WTC11 (cell line): ENCODE data around the gene GPC6.

ENCODE experiments used
- ATF1 ChIP-seq: sonication (generic); formaldehyde crosslinking; IDR thresholded peaks from 2 replicates; pipeline ENCODE4 v1.8.1; 2023; ENCODE audit warnings: mild to moderate bottlenecking, moderate library complexity, missing genetic modification reagents
- CBFB ChIP-seq: sonication (generic); formaldehyde crosslinking; IDR thresholded peaks from 2 replicates; pipeline ENCODE4 v1.8.1; 2022; ENCODE audit warnings: mild to moderate bottlenecking, low read depth, missing genetic modification reagents
- CTCF ChIP-seq: fragments of 200-600 bp; IDR thresholded peaks from 2 replicates; pipeline ENCODE4 v1.8.0; 2022; ENCODE audit warnings: antibody characterized with exemption
- MAX ChIP-seq: sonication (generic); formaldehyde crosslinking; IDR thresholded peaks from 2 replicates; pipeline ENCODE4 v1.8.0; 2022; ENCODE audit warnings: mild to moderate bottlenecking, missing genetic modification reagents
- PRRX2 ChIP-seq: fragments of 250-450 bp; sonication (Bioruptor Pico); IDR thresholded peaks from 2 replicates; pipeline ENCODE4 v1.8.0; 2021; ENCODE audit warnings: mild to moderate bottlenecking
- TEAD4 ChIP-seq: sonication (generic); formaldehyde crosslinking; IDR thresholded peaks from 2 replicates; pipeline ENCODE4 v1.8.0; 2022; ENCODE audit warnings: mild to moderate bottlenecking, missing genetic modification reagents
- ZNF121 ChIP-seq: sonication (generic); formaldehyde crosslinking; IDR thresholded peaks from 2 replicates; pipeline ENCODE4 v1.8.0; 2023; ENCODE audit warnings: missing genetic modification reagents
- ZNF317 ChIP-seq: sonication (generic); formaldehyde crosslinking; IDR thresholded peaks from 2 replicates; pipeline ENCODE4 v1.8.1; 2023; ENCODE audit warnings: low read depth, mild to moderate bottlenecking, moderate library complexity, missing genetic modification reagents, borderline replicate concordance
- ZNF416 ChIP-seq: fragments of 250-450 bp; sonication (Bioruptor Pico); IDR thresholded peaks from 2 replicates; pipeline ENCODE4 v1.9.0; 2021; ENCODE audit warnings: mild to moderate bottlenecking, inconsistent platforms
- TF ChIP-seq, protein P1 (sequence below): sonication (generic); formaldehyde crosslinking; IDR thresholded peaks from 2 replicates; pipeline ENCODE4 v1.8.1; 2022; ENCODE audit warnings: mild to moderate bottlenecking, moderate library complexity, missing genetic modification reagents

DNA sequence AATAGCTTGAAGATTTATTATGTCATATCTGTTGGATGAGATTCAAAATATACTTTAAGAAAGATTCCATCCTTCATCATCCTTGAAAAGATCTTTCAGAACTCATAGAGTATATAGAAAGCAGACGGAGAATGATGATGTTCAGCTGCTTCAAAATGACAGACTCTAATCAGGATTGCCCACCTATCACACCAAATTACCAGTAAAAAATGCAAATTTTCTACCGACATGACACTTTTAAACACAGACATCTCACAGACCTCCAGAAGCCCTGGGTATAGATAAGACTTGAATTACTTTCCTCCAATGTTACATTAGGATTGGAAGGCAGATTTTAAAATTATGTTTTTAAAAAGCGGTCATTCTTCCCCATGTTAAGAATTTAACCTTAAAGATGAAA, 235.5 kb downstream of the GPC6 start:
- TF ChIP-seq CTCF (no peak), ZNF317 (CRISPR knock-in tag) (no peak), TEAD4 (CRISPR knock-in tag) (no peak), MAX (CRISPR knock-in tag) (no peak), CBFB (no peak), ZNF416 (CRISPR knock-in tag) (no peak), ZNF121 (CRISPR knock-in tag) (no peak), ATF1 (CRISPR knock-in tag) (no peak), PRRX2 (CRISPR knock-in tag) (no peak)
- TF ChIP-seq, protein P1, sequence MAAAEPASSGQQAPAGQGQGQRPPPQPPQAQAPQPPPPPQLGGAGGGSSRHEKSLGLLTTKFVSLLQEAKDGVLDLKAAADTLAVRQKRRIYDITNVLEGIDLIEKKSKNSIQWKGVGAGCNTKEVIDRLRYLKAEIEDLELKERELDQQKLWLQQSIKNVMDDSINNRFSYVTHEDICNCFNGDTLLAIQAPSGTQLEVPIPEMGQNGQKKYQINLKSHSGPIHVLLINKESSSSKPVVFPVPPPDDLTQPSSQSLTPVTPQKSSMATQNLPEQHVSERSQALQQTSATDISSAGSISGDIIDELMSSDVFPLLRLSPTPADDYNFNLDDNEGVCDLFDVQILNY (CRISPR knock-in tag) = no peak
